ENCODE data around the gene BNIP5.

GRCh38 chr6:36360241-36361054 lies 23.8 kb upstream of the BNIP5 start:
- TF ChIP-seq YY1 (IDR thresholded peaks at IDR 0.05; ENCODE audit: insufficient read depth, insufficient read length) (no peak), ZNF274 (IDR thresholded peaks at IDR 0.05; ENCODE audit: low read depth, low read length) (no peak), SUZ12 (IDR thresholded peaks at IDR 0.05; ENCODE audit: extremely low read depth, insufficient read depth, insufficient read length) (no peak)
